K562 (cell line): Measurements from ENCODE around the gene HNRNPH3.

Experiments
- BCLAF1 ChIP-seq, 2 experiments: fragments of 450-650 bp in 1 of 2; IDR thresholded peaks; 2 replicates each; pipeline ENCODE4 v1.6.1; 2011 to 2017; ENCODE audit warnings: low read depth in 2 of 2, antibody characterized with exemption in 1 of 2, borderline replicate concordance in 1 of 2, low read length in 1 of 2, mild to moderate bottlenecking in 1 of 2, mixed read lengths in 1 of 2; ENCODE audit not compliant: control insufficient read depth in 1 of 2
- CTCF ChIP-seq, 3 experiments: IDR thresholded peaks in 2 of 3; conservative IDR thresholded peaks in 1 of 3; 2 replicates each; pipeline ENCODE4 v1.5.1; 2011 to 2012; ENCODE audit warnings: low read length in 3 of 3, mild to moderate bottlenecking in 3 of 3, control low read depth in 2 of 3, improper control_type of control experiment in 1 of 3, inconsistent platforms in 1 of 3, low read depth in 1 of 3, mixed read lengths in 1 of 3, moderate library complexity in 1 of 3; ENCODE audit not compliant: insufficient read depth in 2 of 3
- KAT2B ChIP-seq: IDR thresholded peaks from one replicate; pipeline ENCODE4 v1.6.1; 2012; ENCODE audit warnings: low read depth, mild to moderate bottlenecking, control low read depth, inconsistent platforms, low read length, moderate library complexity

GRCh38 chr10:68302871-68303270, 29.0 kb upstream of the HNRNPH3 start:
- TF ChIP-seq BCLAF1 (IDR thresholded peaks at IDR 0.05; ENCODE audit: borderline replicate concordance in 1 of 2, control insufficient read depth in 1 of 2, low read depth in 2 of 2, low read length in 1 of 2): no peak
- no peak for TF ChIP-seq KAT2B
- TF ChIP-seq CTCF (IDR thresholded peaks at IDR 0.05 in 2 of 3, conservative IDR thresholded peaks at IDR 0.05 in 1 of 3; ENCODE audit: insufficient read depth in 2 of 3, low read depth in 1 of 3, low read length in 3 of 3): no peak
